Measurements from ENCODE around the gene SDR42E2.

- no peak for TF ChIP-seq CTCF (IDR thresholded peaks at IDR 0.05)
- TF ChIP-seq POLR2A (IDR thresholded peaks at IDR 0.05): no peak
These were observed 27.3 kb downstream of the SDR42E2 start for GRCh38 chr16:22189473-22190080.

All from Peyer's patch (tissue), 4 donors.